Activated CD4-positive, alpha-beta memory T cell treated with anti-CD3 and anti-CD28 coated beads, Interleukin-2, amount 10 ng/mL, durations not matched to agents 7 days and 5 days (primary cell): ENCODE measurements around the gene LPAR3. TPM values are rescaled to one million over a fixed set of nuclear protein-coding genes. Genes with fewer than 3 reads are reported as not detected.

Experiments used
- CTCF ChIA-PET: fragments of 350-600 bp; sonication (Branson Sonifier 250); formaldehyde crosslinking; loops from one replicate; lab custom pipeline; 2021; ENCODE audit warnings: antibody characterized with exemption, inconsistent platforms; lab: Charles Lee
- POLR2A ChIA-PET: fragments of 350-600 bp; sonication (Branson Sonifier 250); formaldehyde crosslinking; loops from one replicate; lab custom pipeline; 2021; ENCODE audit warnings: antibody characterized with exemption; lab: Charles Lee
- DNase-seq: peaks from one replicate; pipeline ENCODE4 v3.0.0-alpha.2; 2020
- H3K27ac Mint-ChIP-seq: one replicate; pipeline ENCODE4 v1.8.0; 2021; ENCODE audit warnings: mild to moderate bottlenecking, mixed read lengths
- H3K27me3 Mint-ChIP-seq: one replicate; pipeline ENCODE4 v1.8.0; 2021; ENCODE audit warnings: mixed read lengths
- H3K36me3 Mint-ChIP-seq: one replicate; pipeline ENCODE4 v1.8.0; 2021; ENCODE audit warnings: low read depth, mixed read lengths
- H3K4me1 Mint-ChIP-seq: one replicate; pipeline ENCODE4 v1.8.0; 2021; ENCODE audit warnings: mixed read lengths
- H3K4me3 Mint-ChIP-seq: one replicate; pipeline ENCODE4 v1.8.0; 2021; ENCODE audit warnings: mild to moderate bottlenecking, mixed read lengths
- H3K9me3 Mint-ChIP-seq: one replicate; pipeline ENCODE4 v1.8.0; 2021; ENCODE audit warnings: mixed read lengths
- total RNA-seq, 2 experiments: library from RNA; stranded (reverse); gene quantifications; one replicate each; pipeline ENCODE4 v1.2.3, GENCODE V29; 2021

LPAR3 gene
- total RNA-seq, 2 experiments from 2014 or later, result 1.7 to 2.1 TPM

GRCh38 chr1:84869720-84870119, 23.3 kb downstream of the LPAR3 start:
- CTCF ChIA-PET, result no interaction called here
- H3K27me3 Mint-ChIP-seq, result peaks cover 31% of the 10 kb centered on the region
- no peaks in the 10 kb centered on the region for H3K9me3 Mint-ChIP-seq
- POLR2A ChIA-PET, result interaction anchor here (0.5 kb wide), 1 partner anchor 84 kb away, joined by 3 read pairs; no protein-coding TSS in a partner anchor
- H3K4me3 Mint-ChIP-seq, result no peak overlapping the region
- no peak for DNase-seq
- H3K4me1 Mint-ChIP-seq, result peaks cover 3% of the 10 kb centered on the region
- no peak overlapping the region for H3K27ac Mint-ChIP-seq
- peaks cover 3% of the 10 kb centered on the region for H3K36me3 Mint-ChIP-seq

- Mint-ChIP-seq H3K36me3 (peaks cover 3% of the 10 kb centered on the region), H3K27me3 (no peaks in the 10 kb centered on the region), H3K27ac (peak overlapping the region; percentile 89), H3K9me3 (no peaks in the 10 kb centered on the region), H3K4me3 (peak overlapping the region; percentile 64), H3K4me1 (peaks cover 41% of the 10 kb centered on the region)
- CTCF ChIA-PET, result interaction anchor here (0.7 to 3.0 kb wide), 4 partner anchors 81 to 434 kb away, joined by 3 to 10 read pairs (median 4); no protein-coding TSS in a partner anchor
- peak; percentile 59 for DNase-seq
- POLR2A ChIA-PET, result interaction anchor here (0.7 to 1.5 kb wide), 2 partner anchors 289 kb away, joined by 3 read pairs; partner anchors contain the start of gene CTBS
Observed at GRCh38 chr1:84862810-84863251, 30.2 kb downstream of the LPAR3 start.

- Mint-ChIP-seq H3K36me3 (peaks cover 3% of the 10 kb centered on the region), H3K4me3 (no peak overlapping the region), H3K4me1 (peaks cover 41% of the 10 kb centered on the region), H3K9me3 (no peaks in the 10 kb centered on the region), H3K27ac (peak overlapping the region; percentile 89), H3K27me3 (no peaks in the 10 kb centered on the region)
- ChIA-PET CTCF (interaction anchor here (0.9 kb wide), 1 partner anchor 80 kb away, joined by 4 read pairs; no protein-coding TSS in a partner anchor), POLR2A (interaction anchor here (1.5 kb wide), 1 partner anchor 289 kb away, joined by 3 read pairs; the partner anchor contains the start of gene CTBS)
- no peak for DNase-seq
Observed at GRCh38 chr1:84861988-84862644, 30.9 kb downstream of the LPAR3 start.

GRCh38 chr1:84861516-84861915, 31.5 kb downstream of the LPAR3 start:
- Mint-ChIP-seq H3K9me3 (no peaks in the 10 kb centered on the region), H3K36me3 (peaks cover 3% of the 10 kb centered on the region), H3K27ac (peak overlapping the region; percentile 44), H3K27me3 (no peaks in the 10 kb centered on the region), H3K4me1 (peaks cover 41% of the 10 kb centered on the region), H3K4me3 (no peak overlapping the region)
- ChIA-PET POLR2A (interaction anchor here (1.5 kb wide), 1 partner anchor 288 kb away, joined by 3 read pairs; the partner anchor contains the start of gene CTBS), CTCF (interaction anchor here (0.9 kb wide), 1 partner anchor 80 kb away, joined by 4 read pairs; no protein-coding TSS in a partner anchor)
- no peak for DNase-seq

GRCh38 chr1:84859866-84860265, 33.1 kb downstream of the LPAR3 start:
- Mint-ChIP-seq H3K36me3 (peaks cover 2% of the 10 kb centered on the region), H3K9me3 (no peaks in the 10 kb centered on the region), H3K4me3 (no peak overlapping the region), H3K27me3 (no peaks in the 10 kb centered on the region), H3K4me1 (peaks cover 48% of the 10 kb centered on the region), H3K27ac (no peak overlapping the region)
- CTCF ChIA-PET, result interaction anchor here (0.9 kb wide), 1 partner anchor 67 kb away, joined by 3 read pairs; no protein-coding TSS in a partner anchor
- DNase-seq, result no peak
- POLR2A ChIA-PET, result no interaction called here

GRCh38 chr1:84857906-84858305, 35.1 kb downstream of the LPAR3 start:
- peaks cover 54% of the 10 kb centered on the region for H3K4me1 Mint-ChIP-seq

GRCh38 chr1:84856726-84857270, 36.2 kb downstream of the LPAR3 start:
- no peak overlapping the region for H3K4me3 Mint-ChIP-seq
- H3K27me3 Mint-ChIP-seq, result no peaks in the 10 kb centered on the region
- POLR2A ChIA-PET, result no interaction called here

More at GRCh38 chr1:84857906-84858305, 35.1 kb downstream of the LPAR3 start:
- no peaks in the 10 kb centered on the region for H3K9me3 Mint-ChIP-seq
- no peaks in the 10 kb centered on the region for H3K27me3 Mint-ChIP-seq
- DNase-seq, result no peak
- H3K36me3 Mint-ChIP-seq, result peaks cover 2% of the 10 kb centered on the region
- ChIA-PET CTCF (interaction anchor here (0.7 to 1.4 kb wide), 4 partner anchors 16 to 714 kb away, joined by 3 to 4 read pairs (median 4); partner anchors contain the start of gene PRKACB), POLR2A (no interaction called here)
- H3K4me3 Mint-ChIP-seq, result no peak overlapping the region
- H3K27ac Mint-ChIP-seq, result no peak overlapping the region

GRCh38 chr1:84855691-84856630, 37.0 kb downstream of the LPAR3 start:
- DNase-seq, result no peak
- CTCF ChIA-PET, result interaction anchor here (0.6 to 1.4 kb wide), 2 partner anchors 14 to 20 kb away, joined by 3 to 4 read pairs; no protein-coding TSS in a partner anchor
- Mint-ChIP-seq H3K9me3 (no peaks in the 10 kb centered on the region), H3K4me3 (no peak overlapping the region), H3K27me3 (no peaks in the 10 kb centered on the region), H3K4me1 (peaks cover 41% of the 10 kb centered on the region), H3K36me3 (peaks cover 2% of the 10 kb centered on the region), H3K27ac (no peak overlapping the region)
- POLR2A ChIA-PET, result no interaction called here

More at GRCh38 chr1:84856726-84857270, 36.2 kb downstream of the LPAR3 start:
- CTCF ChIA-PET, result interaction anchor here (0.6 to 1.4 kb wide), 4 partner anchors 14 to 88 kb away, joined by 3 to 4 read pairs (median 4); no protein-coding TSS in a partner anchor
- Mint-ChIP-seq H3K9me3 (no peaks in the 10 kb centered on the region), H3K27ac (no peak overlapping the region), H3K36me3 (peaks cover 2% of the 10 kb centered on the region), H3K4me1 (peaks cover 47% of the 10 kb centered on the region)
- DNase-seq, result no peak

- Mint-ChIP-seq H3K4me3 (no peak overlapping the region), H3K27ac (peak overlapping the region; percentile 45), H3K27me3 (no peaks in the 10 kb centered on the region), H3K36me3 (peaks cover 2% of the 10 kb centered on the region), H3K4me1 (peaks cover 38% of the 10 kb centered on the region), H3K9me3 (no peaks in the 10 kb centered on the region)
- no peak for DNase-seq
- POLR2A ChIA-PET, result no interaction called here
- CTCF ChIA-PET, result no interaction called here
Observed at GRCh38 chr1:84855168-84855567, 37.8 kb downstream of the LPAR3 start.

GRCh38 chr1:84853741-84854721, 39.0 kb downstream of the LPAR3 start:
- H3K4me3 Mint-ChIP-seq, result no peak overlapping the region
- H3K36me3 Mint-ChIP-seq, result peaks cover 2% of the 10 kb centered on the region
- peaks cover 34% of the 10 kb centered on the region for H3K4me1 Mint-ChIP-seq
- no peaks in the 10 kb centered on the region for H3K9me3 Mint-ChIP-seq
- H3K27me3 Mint-ChIP-seq, result no peaks in the 10 kb centered on the region
- POLR2A ChIA-PET, result interaction anchor here (1.2 kb wide), 1 partner anchor 10 kb away, joined by 4 read pairs; no protein-coding TSS in a partner anchor
- peak overlapping the region; percentile 87 for H3K27ac Mint-ChIP-seq
- CTCF ChIA-PET, result interaction anchor here (1.3 to 1.6 kb wide), 2 partner anchors 72 to 91 kb away, joined by 3 to 4 read pairs; no protein-coding TSS in a partner anchor
- DNase-seq, result peak; percentile 59

GRCh38 chr1:84851839-84852238, 41.2 kb downstream of the LPAR3 start:
- DNase-seq, result no peak
- H3K4me3 Mint-ChIP-seq, result no peak overlapping the region
- H3K36me3 Mint-ChIP-seq, result peaks cover 2% of the 10 kb centered on the region
- ChIA-PET POLR2A (interaction anchor here (1.3 kb wide), 1 partner anchor 16 kb away, joined by 3 read pairs; no protein-coding TSS in a partner anchor), CTCF (no interaction called here)
- H3K4me1 Mint-ChIP-seq, result peaks cover 43% of the 10 kb centered on the region
- no peak overlapping the region for H3K27ac Mint-ChIP-seq
- no peaks in the 10 kb centered on the region for H3K27me3 Mint-ChIP-seq
- no peaks in the 10 kb centered on the region for H3K9me3 Mint-ChIP-seq
